CD4-positive, CD25-positive, alpha-beta regulatory T cell (primary cell): ENCODE results near the gene KCTD12. TPM values are rescaled to one million over a fixed set of nuclear protein-coding genes. Genes with fewer than 3 reads are reported as not detected.

Experiments
- ATAC-seq, 2 donors: fragments of 150-1000 bp; cut with Tn5 transposase; one replicate each; pipeline ENCODE4 v1.10.0; 2021; ENCODE audit warnings: low read depth in 2 of 2, moderate number of reproducible peaks in 2 of 2, moderate library complexity in 1 of 2
- DNase-seq, 3 donors: peaks; one replicate each; pipeline versions ENCODE4 v3.0.0 to v3.0.0-alpha.2; 2012 to 2022; ENCODE audit warnings: mixed read lengths in 1 of 3
- H3K27ac ChIP-seq: one replicate; pipeline ENCODE4 v1.7.0; 2013; ENCODE audit warnings: mild to moderate bottlenecking, low read length; ENCODE audit not compliant: insufficient read depth, poor library complexity, severe bottlenecking
- H3K27me3 ChIP-seq: one replicate; pipeline ENCODE4 v1.7.0; 2013; ENCODE audit warnings: low read length; ENCODE audit not compliant: control insufficient read depth, insufficient read depth
- H3K36me3 ChIP-seq: one replicate; pipeline ENCODE4 v1.7.0; 2013; ENCODE audit warnings: mild to moderate bottlenecking, low read length, moderate library complexity; ENCODE audit not compliant: control insufficient read depth, insufficient read depth
- H3K4me1 ChIP-seq: 2 replicates; pipeline ENCODE4 v1.7.0; 2013; ENCODE audit warnings: mild to moderate bottlenecking, low read length; ENCODE audit not compliant: insufficient read depth, control insufficient read depth, poor library complexity, severe bottlenecking
- H3K4me3 ChIP-seq: one replicate; pipeline ENCODE4 v1.7.0; 2013; ENCODE audit warnings: low read depth, mild to moderate bottlenecking, low read length, moderate library complexity
- H3K9me3 ChIP-seq, 2 experiments: 1 replicate in 1 of 2; 2 replicates in 1 of 2; pipeline ENCODE4 v1.7.0; 2013; ENCODE audit warnings: low read length in 2 of 2, mild to moderate bottlenecking in 1 of 2, moderate library complexity in 1 of 2; ENCODE audit not compliant: control insufficient read depth in 2 of 2
- H3K27ac Mint-ChIP-seq, 3 donors: one replicate each; pipeline ENCODE4 v1.8.0; 2020 to 2022; ENCODE audit warnings: mild to moderate bottlenecking in 3 of 3, mixed read lengths in 3 of 3, moderate library complexity in 2 of 3
- H3K27me3 Mint-ChIP-seq: one replicate; pipeline ENCODE4 v1.8.0; 2022; ENCODE audit warnings: mild to moderate bottlenecking, mixed read lengths
- H3K36me3 Mint-ChIP-seq: one replicate; pipeline ENCODE4 v1.8.0; 2020; ENCODE audit warnings: mixed read lengths
- H3K4me1 Mint-ChIP-seq, 4 donors: one replicate each; pipeline ENCODE4 v1.8.0; 2020 to 2022; ENCODE audit warnings: mixed read lengths in 4 of 4, mild to moderate bottlenecking in 1 of 4
- H3K4me3 Mint-ChIP-seq, 4 donors: one replicate each; pipeline ENCODE4 v1.8.0; 2020 to 2022; ENCODE audit warnings: mild to moderate bottlenecking in 4 of 4, mixed read lengths in 4 of 4, moderate library complexity in 3 of 4
- H3K9me3 Mint-ChIP-seq, 7 donors: one replicate each; pipeline ENCODE4 v1.8.0; 2020 to 2022; ENCODE audit warnings: mixed read lengths in 7 of 7, mild to moderate bottlenecking in 3 of 7, moderate library complexity in 2 of 7
- polyA plus RNA-seq, 4 donors: library from polyadenylated mRNA; unstranded; fragments of 300-500 nt; fragmentation: Illumina TruSeq; gene quantifications; one replicate each; pipeline ENCODE4 v1.2.3, GENCODE V29; 2021
- total RNA-seq: library from RNA; stranded (reverse); gene quantifications from one replicate; pipeline ENCODE4 v1.2.3, GENCODE V29; 2022

KCTD12 gene
- 2.8 TPM for total RNA-seq
- polyA plus RNA-seq: under 1 TPM; 0.19 to 0.33 (median 0.24) TPM

GRCh38 chr13:76886292-76887075 is at the start of gene KCTD12:
Gene KCTD12 (minus strand): TSS chr13:76886405. CDS start chr13:76886148, 257 bp downstream.
- peak; percentile 80 for ATAC-seq
- DNase-seq: peak; percentile 65 to 84 (median 70)
- Mint-ChIP-seq H3K9me3 (peaks cover 0 to 5% (median 0%) of the 10 kb centered on the region in 7 donors), H3K36me3 (no peaks in the 10 kb centered on the region), H3K27ac (peak within 1 kb of the TSS in 2 of 3 donors; percentile 6 to 57), H3K4me3 (peak within 1 kb of the TSS; percentile 89 to 95 (median 90)), H3K27me3 (peaks cover 17% of the 10 kb centered on the region), H3K4me1 (peaks cover 3 to 27% (median 20%) of the 10 kb centered on the region in 4 donors)
- H3K9me3 ChIP-seq: no peaks in the 10 kb centered on the region
- no peaks in the 10 kb centered on the region for H3K36me3 ChIP-seq
- H3K4me1 ChIP-seq: peaks cover 18% of the 10 kb centered on the region
- H3K27ac ChIP-seq: peak within 1 kb of the TSS; percentile 53
- H3K4me3 ChIP-seq: peak within 1 kb of the TSS; percentile 64
- H3K27me3 ChIP-seq: peaks cover 16% of the 10 kb centered on the region

- Histone ChIP-seq H3K27ac (no peak overlapping the region), H3K4me3 (no peak overlapping the region), H3K36me3 (no peaks in the 10 kb centered on the region), H3K4me1 (no peaks in the 10 kb centered on the region), H3K27me3 (no peaks in the 10 kb centered on the region), H3K9me3 (no peaks in the 10 kb centered on the region)
- Mint-ChIP-seq H3K27ac (no peak overlapping the region), H3K36me3 (no peaks in the 10 kb centered on the region), H3K9me3 (peaks cover 0 to 6% (median 0%) of the 10 kb centered on the region in 7 donors), H3K4me3 (no peak overlapping the region), H3K27me3 (peaks cover 9% of the 10 kb centered on the region), H3K4me1 (no peaks in the 10 kb centered on the region)
- no peak for DNase-seq
- ATAC-seq: no peak
These were observed 48.5 kb upstream of the KCTD12 start for GRCh38 chr13:76934671-76935070.

GRCh38 chr13:76932076-76932475 is 45.9 kb upstream of the KCTD12 start:
- Mint-ChIP-seq H3K36me3 (no peaks in the 10 kb centered on the region), H3K4me3 (no peak overlapping the region), H3K27me3 (peaks cover 10% of the 10 kb centered on the region), H3K9me3 (peaks cover 0 to 6% (median 0%) of the 10 kb centered on the region in 7 donors), H3K4me1 (peaks cover 0 to 2% (median 0%) of the 10 kb centered on the region in 4 donors), H3K27ac (no peak overlapping the region)
- H3K4me3 ChIP-seq: no peak overlapping the region
- H3K9me3 ChIP-seq: no peaks in the 10 kb centered on the region
- no peaks in the 10 kb centered on the region for H3K4me1 ChIP-seq
- no peak for DNase-seq
- H3K27ac ChIP-seq: no peak overlapping the region
- no peaks in the 10 kb centered on the region for H3K36me3 ChIP-seq
- H3K27me3 ChIP-seq: peaks cover 3% of the 10 kb centered on the region
- no peak for ATAC-seq

- H3K4me3 ChIP-seq: no peak overlapping the region
- Mint-ChIP-seq H3K27me3 (peaks cover 18% of the 10 kb centered on the region), H3K27ac (no peak overlapping the region), H3K36me3 (no peaks in the 10 kb centered on the region), H3K9me3 (peaks cover 0 to 6% (median 0%) of the 10 kb centered on the region in 7 donors), H3K4me1 (peaks cover 0 to 2% (median 0%) of the 10 kb centered on the region in 4 donors), H3K4me3 (no peak overlapping the region)
- no peaks in the 10 kb centered on the region for H3K4me1 ChIP-seq
- peaks cover 3% of the 10 kb centered on the region for H3K27me3 ChIP-seq
- H3K27ac ChIP-seq: no peak overlapping the region
- H3K9me3 ChIP-seq: no peaks in the 10 kb centered on the region
- DNase-seq: no peak
- ATAC-seq: no peak
- no peaks in the 10 kb centered on the region for H3K36me3 ChIP-seq
These were observed 43.7 kb upstream of the KCTD12 start for GRCh38 chr13:76929851-76930374.

GRCh38 chr13:76929320-76929719 is 43.1 kb upstream of the KCTD12 start:
- H3K9me3 Mint-ChIP-seq: peaks cover 0 to 6% (median 0%) of the 10 kb centered on the region in 7 donors
- H3K27me3 ChIP-seq: peaks cover 3% of the 10 kb centered on the region
- no peak overlapping the region for H3K27ac ChIP-seq
- DNase-seq (no peak), ATAC-seq (no peak)
- H3K36me3 ChIP-seq: no peaks in the 10 kb centered on the region
- no peaks in the 10 kb centered on the region for H3K36me3 Mint-ChIP-seq
- H3K4me1 Mint-ChIP-seq: peaks cover 0 to 2% (median 0%) of the 10 kb centered on the region in 4 donors
- H3K9me3 ChIP-seq: no peaks in the 10 kb centered on the region
- H3K4me3 ChIP-seq: no peak overlapping the region
- H3K4me1 ChIP-seq: no peaks in the 10 kb centered on the region
- no peak overlapping the region for H3K27ac Mint-ChIP-seq
- no peak overlapping the region for H3K4me3 Mint-ChIP-seq
- peaks cover 20% of the 10 kb centered on the region for H3K27me3 Mint-ChIP-seq

GRCh38 chr13:76928456-76928855 is 42.3 kb upstream of the KCTD12 start:
- Mint-ChIP-seq H3K36me3 (no peaks in the 10 kb centered on the region), H3K4me3 (no peak overlapping the region), H3K27ac (no peak overlapping the region), H3K9me3 (peaks cover 0 to 6% (median 0%) of the 10 kb centered on the region in 7 donors), H3K4me1 (peaks cover 0 to 2% (median 0%) of the 10 kb centered on the region in 4 donors), H3K27me3 (peaks cover 20% of the 10 kb centered on the region)
- Histone ChIP-seq H3K4me1 (no peaks in the 10 kb centered on the region), H3K9me3 (no peaks in the 10 kb centered on the region), H3K27me3 (peaks cover 3% of the 10 kb centered on the region), H3K27ac (no peak overlapping the region), H3K36me3 (no peaks in the 10 kb centered on the region), H3K4me3 (no peak overlapping the region)
- no peak for DNase-seq
- ATAC-seq: no peak

- ATAC-seq: no peak
- Mint-ChIP-seq H3K36me3 (no peaks in the 10 kb centered on the region), H3K4me3 (no peak overlapping the region), H3K27me3 (peaks cover 20% of the 10 kb centered on the region), H3K9me3 (peaks cover 0 to 6% (median 0%) of the 10 kb centered on the region in 7 donors), H3K4me1 (peaks cover 0 to 2% (median 0%) of the 10 kb centered on the region in 4 donors), H3K27ac (peak overlapping the region in 1 of 3 donors; percentile 28)
- H3K4me3 ChIP-seq: no peak overlapping the region
- no peak for DNase-seq
- peaks cover 3% of the 10 kb centered on the region for H3K27me3 ChIP-seq
- no peaks in the 10 kb centered on the region for H3K4me1 ChIP-seq
- H3K9me3 ChIP-seq: no peaks in the 10 kb centered on the region
- no peak overlapping the region for H3K27ac ChIP-seq
- H3K36me3 ChIP-seq: no peaks in the 10 kb centered on the region
These were observed 41.8 kb upstream of the KCTD12 start for GRCh38 chr13:76927955-76928354.
